Effector CD8-positive, alpha-beta T cell (primary cell): ENCODE measurements around the gene KRT82.

Source experiments
- DNase-seq: peaks from one replicate; lab custom pipeline; 2025; lab: John Stamatoyannopoulos, UW

Gene KRT82

GRCh38 chr12:52436000-52436827, 30.1 kb upstream of the KRT82 start:
- no peak for DNase-seq

- DNase-seq, result no peak
Measured at GRCh38 chr12:52435659-52435999, 29.5 kb upstream of the KRT82 start.

GRCh38 chr12:52434760-52435530, 28.8 kb upstream of the KRT82 start:
- no peak for DNase-seq

GRCh38 chr12:52434081-52434733, 28.1 kb upstream of the KRT82 start, which contains the start of gene KRT75:
Gene KRT75, minus strand, starts transcription at chr12:52434371. Its CDS starts 67 bp downstream, at chr12:52434304.
- DNase-seq, result no peak

- no peak for DNase-seq
Measured at GRCh38 chr12:52433501-52434080, 27.5 kb upstream of the KRT82 start.

- no peak for DNase-seq
Measured at GRCh38 chr12:52432559-52433207, 26.5 kb upstream of the KRT82 start.

- no peak for DNase-seq
Measured at GRCh38 chr12:52428121-52428520, 22.0 kb upstream of the KRT82 start.

GRCh38 chr12:52427083-52427482, 20.9 kb upstream of the KRT82 start:
- no peak for DNase-seq

- no peak for DNase-seq
Measured at GRCh38 chr12:52426034-52426433, 19.9 kb upstream of the KRT82 start.

GRCh38 chr12:52425466-52425865, 19.3 kb upstream of the KRT82 start:
- DNase-seq, result no peak

- DNase-seq, result no peak
Measured at GRCh38 chr12:52423661-52424500, 17.7 kb upstream of the KRT82 start.

GRCh38 chr12:52423035-52423434, 16.9 kb upstream of the KRT82 start:
- no peak for DNase-seq

- DNase-seq, result no peak
Measured at GRCh38 chr12:52419656-52420055, 13.5 kb upstream of the KRT82 start.

GRCh38 chr12:52418576-52419110, 12.5 kb upstream of the KRT82 start:
- DNase-seq, result no peak

GRCh38 chr12:52417740-52418139, 11.6 kb upstream of the KRT82 start:
- no peak for DNase-seq

- DNase-seq, result no peak
Measured at GRCh38 chr12:52416795-52417194, 10.7 kb upstream of the KRT82 start.

GRCh38 chr12:52415870-52416750, 10.0 kb upstream of the KRT82 start:
- no peak for DNase-seq

GRCh38 chr12:52414936-52415335, 8.8 kb upstream of the KRT82 start:
- DNase-seq, result no peak

- DNase-seq, result no peak
Measured at GRCh38 chr12:52413782-52414345, 7.7 kb upstream of the KRT82 start.
